K562 (cell line): Measurements from ENCODE around the gene C1orf167. TPM values are rescaled to one million over a fixed set of nuclear protein-coding genes. Genes with fewer than 3 reads are reported as not detected.

Experiments used
- ATAC-seq: fragments of 200-7000 bp; cut with Tn5 transposase; 3 replicates; pipeline ENCODE4 v1.9.1; 2020; ENCODE audit warnings: moderate library complexity
- BruUV-seq: library from RNA; stranded (reverse); fragments of 400-500 nt; replicated peaks from 2 replicates; lab custom pipeline; 2021; lab: Mats Ljungman, UMichigan
- CTCF ChIA-PET: fragments of 300-600 bp; formaldehyde crosslinking; extraction: SDS; loops from one replicate; lab custom pipeline; 2021; ENCODE audit warnings: low intra/inter-chr PET ratio; lab: Yijun Ruan, JAX
- POLR2A ChIA-PET: fragments of 300-600, 350-650 bp; sonication (Branson Sonifier 250); formaldehyde crosslinking; extraction: SDS; loops from one replicate; lab custom pipeline; 2021; ENCODE audit warnings: antibody characterized with exemption, inconsistent platforms; lab: Yijun Ruan, JAX
- DNase-seq, 4 experiments: peaks; one replicate each; pipeline versions ENCODE4 v3.0.0 to v3.0.0-alpha.2; 2011 to 2018; ENCODE audit warnings: low spot score in 3 of 4, mixed read lengths in 3 of 4; ENCODE audit errors: extremely low read depth in 1 of 4
- FAIRE-seq: peaks from 2 replicates; lab custom pipeline; 2011; peaks lifted over from hg19 to GRCh38; lab: Jason Lieb, UNC
- H2AFZ ChIP-seq: 2 replicates; pipeline ENCODE4 v1.6.0; 2011; ENCODE audit warnings: low read depth, low read length, control low read depth, inconsistent platforms
- H3K27ac ChIP-seq: fragments of 200-600 bp; 3 replicates; pipeline ENCODE4 v1.8.0; 2011; ENCODE audit warnings: low read depth, mild to moderate bottlenecking, control low read depth, inconsistent platforms, low read length, moderate library complexity, mixed read lengths; ENCODE audit errors: extremely low read depth
- H3K27me3 ChIP-seq, 2 experiments: fragments of 300-600 bp in 1 of 2; 2 replicates in 1 of 2; 3 replicates in 1 of 2; pipeline versions ENCODE4 v1.6.0 to v1.8.0; 2011; ENCODE audit warnings: inconsistent platforms in 2 of 2, low read length in 2 of 2, mild to moderate bottlenecking in 1 of 2, mixed read lengths in 1 of 2, moderate library complexity in 1 of 2; ENCODE audit not compliant: control insufficient read depth in 2 of 2, insufficient read depth in 2 of 2
- H3K36me3 ChIP-seq: fragments of 300-600 bp; 3 replicates; pipeline ENCODE4 v1.8.0; 2011; ENCODE audit warnings: mild to moderate bottlenecking, low read length, inconsistent platforms; ENCODE audit not compliant: control insufficient read depth, insufficient read depth
- H3K4me1 ChIP-seq, 2 experiments: fragments of 200-600 bp in 1 of 2; replicated peaks in 1 of 2; 2 replicates in 1 of 2; 3 replicates in 1 of 2; pipeline versions ENCODE4 v1.5.1 to v1.8.0; 2011; ENCODE audit warnings: inconsistent platforms in 2 of 2, low read length in 2 of 2, mild to moderate bottlenecking in 1 of 2, mixed read lengths in 1 of 2, moderate library complexity in 1 of 2; ENCODE audit not compliant: control insufficient read depth in 2 of 2, insufficient read depth in 2 of 2
- H3K4me2 ChIP-seq: 2 replicates; pipeline ENCODE4 v1.6.1; 2011; ENCODE audit warnings: low read length, control low read depth, inconsistent platforms, mixed read lengths; ENCODE audit not compliant: insufficient read depth
- H3K4me3 ChIP-seq: fragments of 200-600 bp; sonication (generic), shearing (Covaris generic); 2 replicates; pipeline ENCODE4 v1.5.1; 2016; ENCODE audit warnings: control low read depth, inconsistent platforms
- H3K79me2 ChIP-seq: fragments of 200-600 bp; 3 replicates; pipeline ENCODE4 v1.8.0; 2011; ENCODE audit warnings: low read length, inconsistent platforms; ENCODE audit not compliant: control insufficient read depth, insufficient read depth
- H3K9ac ChIP-seq, 2 experiments: 2 replicates each; pipeline versions ENCODE4 v1.6.0 to v1.6.1; 2011; ENCODE audit warnings: low read depth in 2 of 2, low read length in 2 of 2, control low read depth in 1 of 2, inconsistent platforms in 1 of 2, mild to moderate bottlenecking in 1 of 2, mixed read lengths in 1 of 2; ENCODE audit not compliant: insufficient read depth in 1 of 2
- H3K9me1 ChIP-seq: one replicate; pipeline ENCODE4 v1.6.0; 2011; ENCODE audit warnings: inconsistent platforms, mild to moderate bottlenecking, low read length, moderate library complexity; ENCODE audit not compliant: control insufficient read depth, insufficient read depth
- H3K9me3 ChIP-seq: replicated peaks from 2 replicates; pipeline ENCODE4 v1.5.1; 2011; ENCODE audit warnings: low read depth, low read length, inconsistent platforms; ENCODE audit not compliant: control insufficient read depth, insufficient read depth
- H4K20me1 ChIP-seq: replicated peaks from 2 replicates; pipeline ENCODE4 v1.6.1; 2011; ENCODE audit warnings: low read length, inconsistent platforms, mixed read lengths; ENCODE audit not compliant: control insufficient read depth, insufficient read depth
- CBFB ChIP-seq: sonication (generic); formaldehyde crosslinking; IDR thresholded peaks from 2 replicates; pipeline ENCODE4 v1.4.0; 2020; ENCODE audit warnings: mild to moderate bottlenecking, missing genetic modification reagents
- CHD4 ChIP-seq: fragments of 200-600 bp; sonication (generic); IDR thresholded peaks from 3 replicates; pipeline ENCODE4 v1.6.1; 2012; ENCODE audit warnings: low read depth, mild to moderate bottlenecking, mixed read lengths, low read length, inconsistent platforms; ENCODE audit not compliant: insufficient read depth, insufficient replicate concordance, poor library complexity, severe bottlenecking
- ETV6 ChIP-seq, 3 experiments: fragments of 150-350 bp in 1 of 3; sonication (generic) in 1 of 3; formaldehyde crosslinking in 1 of 3; IDR thresholded peaks; 2 replicates each; pipeline versions ENCODE4 v1.6.1 to v1.8.0; 2014 to 2022; ENCODE audit warnings: borderline replicate concordance in 2 of 3, low read depth in 2 of 3, antibody characterized with exemption in 1 of 3, low read length in 1 of 3, mild to moderate bottlenecking in 1 of 3, missing genetic modification reagents in 1 of 3
- FOS ChIP-seq: IDR thresholded peaks from 3 replicates; pipeline ENCODE4 v1.6.1; 2011; ENCODE audit not compliant: insufficient read length; ENCODE audit errors: extremely low read depth
- GTF2A2 ChIP-seq: IDR thresholded peaks from 2 replicates; pipeline ENCODE4 v1.6.1; 2016; ENCODE audit warnings: mild to moderate bottlenecking, missing genetic modification characterization, missing compliant biosample characterization
- HDAC6 ChIP-seq: IDR thresholded peaks from 2 replicates; pipeline ENCODE4 v1.6.1; 2012; ENCODE audit warnings: low read depth, mild to moderate bottlenecking, control low read depth, inconsistent platforms, low read length, moderate library complexity
- MIER1 ChIP-seq: fragments of 450-650 bp; IDR thresholded peaks from 2 replicates; pipeline ENCODE4 v1.6.1; 2016; ENCODE audit warnings: antibody characterized with exemption, mild to moderate bottlenecking, low read depth
- RBM14 ChIP-seq: fragments of 200-400 bp; formaldehyde crosslinking; IDR thresholded peaks from 2 replicates; pipeline ENCODE4 v1.6.1; 2018; ENCODE audit warnings: low read depth, mild to moderate bottlenecking, low read length, moderate library complexity, borderline replicate concordance; ENCODE audit not compliant: insufficient read depth
- RBM34 ChIP-seq: fragments of 200-400 bp; formaldehyde crosslinking; IDR thresholded peaks from 2 replicates; pipeline ENCODE4 v1.6.1; 2018; ENCODE audit warnings: low read length, borderline replicate concordance; ENCODE audit not compliant: insufficient read depth
- SRSF1 ChIP-seq: fragments of 200-400 bp; formaldehyde crosslinking; IDR thresholded peaks from 2 replicates; pipeline ENCODE4 v1.6.1; 2017; ENCODE audit warnings: mild to moderate bottlenecking, low read depth, low read length, moderate library complexity
- TAL1 ChIP-seq: fragments of 450-650 bp; IDR thresholded peaks from 2 replicates; pipeline ENCODE4 v1.6.1; 2016; ENCODE audit warnings: mild to moderate bottlenecking
- ZNF232 ChIP-seq: sonication (generic); formaldehyde crosslinking; IDR thresholded peaks from 2 replicates; pipeline ENCODE4 v1.8.0; 2022; ENCODE audit warnings: mild to moderate bottlenecking, missing genetic modification reagents
- ZNF263 ChIP-seq: sonication (generic); formaldehyde crosslinking; IDR thresholded peaks from 2 replicates; pipeline ENCODE4 v1.8.0; 2022; ENCODE audit warnings: mild to moderate bottlenecking, missing genetic modification reagents, borderline replicate concordance
- ZNF41 ChIP-seq: fragments of 250-450 bp; sonication (Bioruptor Pico); conservative IDR thresholded peaks from 2 replicates; pipeline ENCODE4 v1.4.0; 2020; ENCODE audit warnings: mild to moderate bottlenecking
- ZNF561 ChIP-seq: fragments of 450-650 bp; formaldehyde crosslinking; conservative IDR thresholded peaks from 2 replicates; pipeline ENCODE4 v1.4.0; 2020; ENCODE audit warnings: mild to moderate bottlenecking, moderate library complexity
- WGBS: fragments of 100-300 bp; shearing (Covaris generic); methylation state at CpG from one replicate; pipeline ENCODE4 v1.1.6; 2016; ENCODE audit warnings: low coverage, mixed read lengths; ENCODE audit not compliant: insufficient coverage; ENCODE audit errors: missing lambda C conversion rate; 5-methylcytosine and 5-hydroxymethylcytosine counted together
- in situ Hi-C: fragments of 300-500 bp; cut with MboI; formaldehyde crosslinking; loops from 4 replicates; pipeline ENCODE4 v1.15.0; 2018; ENCODE audit warnings: inconsistent platforms, mixed read lengths
- intact Hi-C: fragments of 100-400 bp; cut with micrococcal nuclease; formaldehyde crosslinking; loops from 2 replicates; pipeline ENCODE4 v1.14.2; 2022
- polyA plus RNA-seq, 8 experiments: library from polyadenylated mRNA; depleted of rRNA in 4 of 8; stranded (reverse) in 5 of 8; unstranded in 3 of 8; fragments of >200 nt; fragmentation: Nextera tagmentation in 2 of 8; fragmentation: Illumina TruSeq in 1 of 8; extraction: Ambion mirVana in 2 of 8; extraction: Trizol in 1 of 8; gene quantifications; 2 replicates each; pipeline versions ENCODE4 v1.2.1 to v1.2.3, GENCODE V29; 2011 to 2014; ENCODE audit warnings: inconsistent platforms in 1 of 8, missing spikeins in 1 of 8
- total RNA-seq, 7 experiments: library from RNA; depleted of rRNA in 6 of 7; stranded (reverse); fragments of >200 nt in 6 of 7; fragmentation: Illumina TruSeq in 2 of 7; extraction: Trizol in 2 of 7; gene quantifications; 2 replicates each; pipeline versions ENCODE4 v1.2.1 to v1.2.3, GENCODE V29; 2011 to 2021; ENCODE audit warnings: low replicate concordance in 1 of 7
- TF ChIP-seq, protein P1 (sequence below): fragments of 250-450 bp; sonication (Bioruptor Pico); IDR thresholded peaks from 2 replicates; pipeline ENCODE4 v1.5.0; 2020; ENCODE audit warnings: mild to moderate bottlenecking
- TF ChIP-seq, protein P2 (sequence below): fragments of 250-450 bp; sonication (Bioruptor Pico); IDR thresholded peaks from 2 replicates; pipeline ENCODE4 v1.4.0; 2020; ENCODE audit warnings: borderline replicate concordance
- TF ChIP-seq, protein P3 (sequence below): fragments of 450-650 bp; conservative IDR thresholded peaks from 2 replicates; pipeline ENCODE4 v1.6.1; 2016; ENCODE audit warnings: missing genetic modification characterization, low read depth, mild to moderate bottlenecking, missing compliant biosample characterization, moderate library complexity

Gene C1orf167
- total and polyA plus RNA-seq, 9 of the 15 experiments (the other 6 are each of a cell fraction or from before 2014, with no cell fraction given): 0.22 to 0.86 (median 0.31) TPM; not detected in 2

DNA sequence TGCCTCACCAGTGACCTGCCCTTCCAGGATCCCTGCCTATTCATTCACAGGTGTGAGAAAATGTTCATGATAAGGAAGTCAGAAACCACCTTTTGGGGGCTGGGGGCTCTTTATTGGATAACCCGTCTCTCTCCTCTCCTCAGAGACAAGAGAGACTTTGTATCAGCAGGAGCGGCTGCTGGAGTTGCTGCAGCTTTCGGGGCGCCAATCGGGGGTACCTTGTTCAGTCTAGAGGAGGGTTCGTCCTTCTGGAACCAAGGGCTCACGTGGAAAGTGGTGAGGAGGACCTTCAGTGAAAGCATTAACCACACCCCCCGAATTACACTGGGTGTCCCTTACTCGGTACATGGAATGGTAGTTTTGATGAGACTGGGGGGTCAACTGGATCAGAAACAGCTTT is 65.0 kb downstream of the C1orf167 start:
- POLR2A ChIA-PET: interaction anchor here (1.2 to 3.3 kb wide), 2 partner anchors 10 to 82 kb away, joined by 5 to 37 read pairs; no protein-coding TSS in a partner anchor
- H3K4me2 ChIP-seq: no peak overlapping the region
- intact Hi-C loops: no loop called here
- ATAC-seq (no peak), FAIRE-seq (no peak), DNase-seq (no peak)
- TF ChIP-seq GTF2A2 (tag): no peak
- no peak for TF ChIP-seq RBM34
- TF ChIP-seq SRSF1: no peak
- no peak for TF ChIP-seq RBM14
- TF ChIP-seq ZNF232 (CRISPR knock-in tag): no peak
- TF ChIP-seq ZNF561: no peak
- no peak for TF ChIP-seq TAL1
- TF ChIP-seq CBFB (CRISPR knock-in tag): no peak
- no peak for TF ChIP-seq ETV6 (IDR thresholded peaks at IDR 0.05; ENCODE audit: borderline replicate concordance in 1 of 2, low read depth in 2 of 2, low read length in 1 of 2)
- no peak for TF ChIP-seq ETV6 (CRISPR knock-in tag; IDR thresholded peaks at IDR 0.05; ENCODE audit: borderline replicate concordance)
- TF ChIP-seq MIER1: no peak
- TF ChIP-seq, protein P1, sequence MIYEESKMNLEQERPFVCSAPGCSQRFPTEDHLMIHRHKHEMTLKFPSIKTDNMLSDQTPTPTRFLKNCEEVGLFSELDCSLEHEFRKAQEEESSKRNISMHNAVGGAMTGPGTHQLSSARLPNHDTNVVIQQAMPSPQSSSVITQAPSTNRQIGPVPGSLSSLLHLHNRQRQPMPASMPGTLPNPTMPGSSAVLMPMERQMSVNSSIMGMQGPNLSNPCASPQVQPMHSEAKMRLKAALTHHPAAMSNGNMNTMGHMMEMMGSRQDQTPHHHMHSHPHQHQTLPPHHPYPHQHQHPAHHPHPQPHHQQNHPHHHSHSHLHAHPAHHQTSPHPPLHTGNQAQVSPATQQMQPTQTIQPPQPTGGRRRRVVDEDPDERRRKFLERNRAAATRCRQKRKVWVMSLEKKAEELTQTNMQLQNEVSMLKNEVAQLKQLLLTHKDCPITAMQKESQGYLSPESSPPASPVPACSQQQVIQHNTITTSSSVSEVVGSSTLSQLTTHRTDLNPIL (CRISPR knock-in tag): no peak
- TF ChIP-seq CHD4: no peak
- TF ChIP-seq ZNF41 (CRISPR knock-in tag): no peak
- TF ChIP-seq, protein P2, sequence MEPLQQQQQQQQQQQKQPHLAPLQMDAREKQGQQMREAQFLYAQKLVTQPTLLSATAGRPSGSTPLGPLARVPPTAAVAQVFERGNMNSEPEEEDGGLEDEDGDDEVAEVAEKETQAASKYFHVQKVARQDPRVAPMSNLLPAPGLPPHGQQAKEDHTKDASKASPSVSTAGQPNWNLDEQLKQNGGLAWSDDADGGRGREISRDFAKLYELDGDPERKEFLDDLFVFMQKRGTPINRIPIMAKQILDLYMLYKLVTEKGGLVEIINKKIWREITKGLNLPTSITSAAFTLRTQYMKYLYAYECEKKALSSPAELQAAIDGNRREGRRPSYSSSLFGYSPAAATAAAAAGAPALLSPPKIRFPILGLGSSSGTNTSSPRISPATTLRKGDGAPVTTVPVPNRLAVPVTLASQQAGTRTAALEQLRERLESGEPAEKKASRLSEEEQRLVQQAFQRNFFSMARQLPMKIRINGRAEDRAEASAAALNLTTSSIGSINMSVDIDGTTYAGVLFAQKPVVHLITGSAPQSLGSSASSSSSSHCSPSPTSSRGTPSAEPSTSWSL (CRISPR knock-in tag): no peak
- TF ChIP-seq ZNF263 (CRISPR knock-in tag): no peak
- no peak for TF ChIP-seq HDAC6
- TF ChIP-seq, protein P3, sequence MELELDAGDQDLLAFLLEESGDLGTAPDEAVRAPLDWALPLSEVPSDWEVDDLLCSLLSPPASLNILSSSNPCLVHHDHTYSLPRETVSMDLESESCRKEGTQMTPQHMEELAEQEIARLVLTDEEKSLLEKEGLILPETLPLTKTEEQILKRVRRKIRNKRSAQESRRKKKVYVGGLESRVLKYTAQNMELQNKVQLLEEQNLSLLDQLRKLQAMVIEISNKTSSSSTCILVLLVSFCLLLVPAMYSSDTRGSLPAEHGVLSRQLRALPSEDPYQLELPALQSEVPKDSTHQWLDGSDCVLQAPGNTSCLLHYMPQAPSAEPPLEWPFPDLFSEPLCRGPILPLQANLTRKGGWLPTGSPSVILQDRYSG (tag): no peak
- TF ChIP-seq FOS: no peak
- H4K20me1 ChIP-seq: no peaks in the 10 kb centered on the region
- H3K9me1 ChIP-seq: no peaks in the 10 kb centered on the region
- WGBS: 96% methylated on average over 9 of the region's 9 CpGs
- peaks cover 89% of the 10 kb centered on the region for H3K36me3 ChIP-seq
- H3K79me2 ChIP-seq: no peaks in the 10 kb centered on the region
- no peaks in the 10 kb centered on the region for H3K27me3 ChIP-seq
- no peak overlapping the region for H3K9ac ChIP-seq
- no TSS peak for BruUV-seq
- 0 out of 5 replicates have a peak, but pooled peaks cover 0 to under 1% of the 10 kb centered on the region in 2 experiments for H3K4me1 ChIP-seq
- H3K4me3 ChIP-seq: no peak overlapping the region
- CTCF ChIA-PET: no interaction called here
- H3K9me3 ChIP-seq: no peaks in the 10 kb centered on the region
- no peak overlapping the region for H3K27ac ChIP-seq
- H2AFZ ChIP-seq: no peak overlapping the region
- in situ Hi-C loops: no loop called here
